Thoracic aorta (tissue), 2 donors: ENCODE data around the gene PDE6A. TPM values are rescaled to one million over a fixed set of nuclear protein-coding genes. Genes with fewer than 3 reads are reported as not detected.
"Not testable (repeated sequence)": the region's sequence is repeated elsewhere in the genome, so short reads cannot be mapped to it uniquely, and the experiment has no call there.

Source experiments
- ATAC-seq: fragments of 150-250 bp; one replicate; pipeline ENCODE4 v1.8.0; 2017; ENCODE audit warnings: low read depth; ENCODE audit not compliant: insufficient number of reproducible peaks, low FRiP score
- DNase-seq: peaks from one replicate; pipeline ENCODE4 v3.0.0-alpha.2; 2020; ENCODE audit warnings: low spot score
- H3K27ac ChIP-seq, 2 donors: fragments of 200-600 bp; sonication (generic); 1 replicate in 1 of 2; 2 replicates in 1 of 2; pipeline ENCODE4 v1.5.1; 2016; ENCODE audit warnings: mild to moderate bottlenecking in 2 of 2, moderate library complexity in 2 of 2
- H3K27me3 ChIP-seq: fragments of 200-600 bp; sonication (generic); replicated peaks from 2 replicates; pipeline ENCODE4 v1.6.0; 2016; ENCODE audit warnings: mild to moderate bottlenecking; ENCODE audit not compliant: insufficient read depth
- H3K36me3 ChIP-seq: fragments of 200-600 bp; sonication (generic); one replicate; pipeline ENCODE4 v1.5.1; 2016
- H3K4me1 ChIP-seq, 2 donors: fragments of 200-600 bp; sonication (generic); 1 replicate in 1 of 2; 2 replicates in 1 of 2; pipeline versions ENCODE4 v1.5.1 to v1.6.0; 2016; ENCODE audit warnings: low read depth in 2 of 2, mild to moderate bottlenecking in 1 of 2; ENCODE audit not compliant: control insufficient read depth in 1 of 2
- H3K4me3 ChIP-seq: fragments of 200-600 bp; sonication (generic); 2 replicates; pipeline ENCODE4 v1.5.1; 2016; ENCODE audit warnings: mild to moderate bottlenecking
- H3K9me3 ChIP-seq: fragments of 200-600 bp; sonication (generic); 2 replicates; pipeline ENCODE4 v1.5.1; 2016
- CTCF ChIP-seq: fragments of 200-600 bp; sonication (generic); IDR thresholded peaks from one replicate; pipeline ENCODE4 v1.5.1; 2019; ENCODE audit warnings: antibody characterized with exemption
- total RNA-seq, 2 donors: library from RNA; depleted of rRNA; stranded (reverse); fragments of >200 nt; gene quantifications; one replicate each; pipeline versions ENCODE4 v1.1.0 to v1.2.3, GENCODE V29; 2016

The PDE6A gene
- total RNA-seq, 2 donors from 2014 or later, result not detected

GRCh38 chr5:149951138-149951749, 6.7 kb upstream of the PDE6A start:
- H3K9me3 ChIP-seq, result no peaks in the 10 kb centered on the region
- no peak for ATAC-seq
- H3K36me3 ChIP-seq, result no peaks in the 10 kb centered on the region
- no peaks in the 10 kb centered on the region for H3K4me1 ChIP-seq
- H3K27me3 ChIP-seq, result no peaks in the 10 kb centered on the region
- no peak for DNase-seq
- H3K27ac ChIP-seq, result no peak overlapping the region
- no peak for TF ChIP-seq CTCF
- no peak overlapping the region for H3K4me3 ChIP-seq

- no peak for TF ChIP-seq CTCF
- Histone ChIP-seq H3K27ac (no peak overlapping the region), H3K4me1 (no peaks in the 10 kb centered on the region), H3K4me3 (no peak overlapping the region), H3K9me3 (no peaks in the 10 kb centered on the region), H3K27me3 (no peaks in the 10 kb centered on the region), H3K36me3 (no peaks in the 10 kb centered on the region)
- no peak for ATAC-seq
- no peak for DNase-seq
Observed at GRCh38 chr5:149948993-149949392, 4.4 kb upstream of the PDE6A start.

- TF ChIP-seq CTCF, result no peak
- no peaks in the 10 kb centered on the region for H3K27me3 ChIP-seq
- no peak for ATAC-seq
- no peak for DNase-seq
- H3K4me3 ChIP-seq, result no peak overlapping the region
- no peaks in the 10 kb centered on the region for H3K4me1 ChIP-seq
- no peaks in the 10 kb centered on the region for H3K36me3 ChIP-seq
- no peak overlapping the region for H3K27ac ChIP-seq
- no peaks in the 10 kb centered on the region for H3K9me3 ChIP-seq
Observed at GRCh38 chr5:149946118-149946517, 1.5 kb upstream of the PDE6A start.

- H3K4me3 ChIP-seq, ATAC-seq, DNase-seq, H3K36me3 ChIP-seq, H3K27ac ChIP-seq, H3K27me3 ChIP-seq, H3K9me3 ChIP-seq: not testable (repeated sequence)
- H3K4me1 ChIP-seq, result peaks cover 19% of the 10 kb centered on the region in 2 donors
Observed at GRCh38 chr5:149943177-149943949, 1.2 kb downstream of the PDE6A start.

GRCh38 chr5:149942741-149943169, 1.8 kb downstream of the PDE6A start:
- H3K36me3 ChIP-seq, H3K27ac ChIP-seq, H3K9me3 ChIP-seq, H3K27me3 ChIP-seq, ATAC-seq, H3K4me3 ChIP-seq, DNase-seq: not testable (repeated sequence)
- H3K4me1 ChIP-seq, result peaks cover 22 to 25% of the 10 kb centered on the region in 2 donors

GRCh38 chr5:149942199-149942598, 2.4 kb downstream of the PDE6A start:
- Histone ChIP-seq H3K4me3 (no peak overlapping the region), H3K4me1 (peaks cover 22 to 29% of the 10 kb centered on the region in 2 donors), H3K9me3 (no peaks in the 10 kb centered on the region), H3K36me3 (no peaks in the 10 kb centered on the region), H3K27me3 (no peaks in the 10 kb centered on the region), H3K27ac (no peak overlapping the region)
- TF ChIP-seq CTCF, result no peak
- DNase-seq (no peak), ATAC-seq (no peak)
